Neuronal stem cell (in vitro differentiated cells): ENCODE results near the gene CD52.

Experiments
- DNase-seq: peaks from one replicate; pipeline ENCODE4 v3.0.0-alpha.2; 2013; ENCODE audit warnings: low spot score
- H2AFZ ChIP-seq: one replicate; pipeline ENCODE4 v1.6.1; 2013; ENCODE audit warnings: mild to moderate bottlenecking, low read length, inconsistent platforms
- H2AK5ac ChIP-seq: 2 replicates; pipeline ENCODE4 v1.6.1; 2013; ENCODE audit warnings: low read depth, mild to moderate bottlenecking, inconsistent platforms, low read length, moderate library complexity, mixed read lengths
- H2BK120ac ChIP-seq: 2 replicates; pipeline ENCODE4 v1.6.1; 2013; ENCODE audit warnings: low read depth, mild to moderate bottlenecking, inconsistent platforms, low read length, moderate library complexity, mixed read lengths
- H2BK12ac ChIP-seq: one replicate; pipeline ENCODE4 v1.6.1; 2013; ENCODE audit warnings: low read length, inconsistent platforms
- H2BK15ac ChIP-seq: 2 replicates; pipeline ENCODE4 v1.6.1; 2013; ENCODE audit warnings: mild to moderate bottlenecking, low read length, inconsistent platforms, mixed read lengths
- H2BK5ac ChIP-seq: one replicate; pipeline ENCODE4 v1.6.1; 2013; ENCODE audit warnings: inconsistent platforms, mild to moderate bottlenecking, low read length, moderate library complexity
- H3K14ac ChIP-seq: one replicate; pipeline ENCODE4 v1.6.1; 2013; ENCODE audit warnings: low read length, inconsistent platforms
- H3K18ac ChIP-seq: 2 replicates; pipeline ENCODE4 v1.6.1; 2013; ENCODE audit warnings: low read length, inconsistent platforms
- H3K23ac ChIP-seq: 2 replicates; pipeline ENCODE4 v1.6.1; 2013; ENCODE audit warnings: low read depth, mild to moderate bottlenecking, mixed read lengths, low read length, inconsistent platforms; ENCODE audit not compliant: poor library complexity
- H3K27ac ChIP-seq: replicated peaks from 3 replicates; pipeline ENCODE4 v1.5.1; 2013; ENCODE audit warnings: low read length, inconsistent platforms
- H3K27me3 ChIP-seq, 3 experiments: 2 replicates each; pipeline ENCODE4 v1.6.1; 2013; ENCODE audit warnings: low read length in 3 of 3, mild to moderate bottlenecking in 2 of 3, inconsistent platforms in 1 of 3, low read depth in 1 of 3, mixed read lengths in 1 of 3, moderate library complexity in 1 of 3; ENCODE audit not compliant: control insufficient read depth in 3 of 3, insufficient read depth in 3 of 3
- H3K36me3 ChIP-seq, 2 donors: replicated peaks in 1 of 2; 2 replicates each; pipeline ENCODE4 v1.6.1; 2013; ENCODE audit warnings: low read length in 2 of 2; ENCODE audit not compliant: control insufficient read depth in 2 of 2, insufficient read depth in 2 of 2
- H3K4ac ChIP-seq: 2 replicates; pipeline ENCODE4 v1.6.1; 2013; ENCODE audit warnings: inconsistent platforms, mild to moderate bottlenecking, low read length, moderate library complexity
- H3K4me1 ChIP-seq, 2 donors: 1 replicate in 1 of 2; 2 replicates in 1 of 2; pipeline ENCODE4 v1.6.1; 2013; ENCODE audit warnings: low read length in 2 of 2, low read depth in 1 of 2; ENCODE audit not compliant: control insufficient read depth in 2 of 2, insufficient read depth in 1 of 2
- H3K4me2 ChIP-seq: one replicate; pipeline ENCODE4 v1.6.1; 2013; ENCODE audit warnings: mild to moderate bottlenecking, low read length, inconsistent platforms; ENCODE audit not compliant: insufficient read depth, poor library complexity, severe bottlenecking
- H3K4me3 ChIP-seq, 2 donors: 2 replicates each; pipeline ENCODE4 v1.5.1; 2013; ENCODE audit warnings: low read length in 2 of 2, mild to moderate bottlenecking in 2 of 2, inconsistent platforms in 1 of 2, moderate library complexity in 1 of 2
- H3K79me1 ChIP-seq: one replicate; pipeline ENCODE4 v1.6.1; 2013; ENCODE audit warnings: low read depth, mild to moderate bottlenecking, inconsistent platforms, low read length, moderate library complexity
- H3K9ac ChIP-seq: one replicate; pipeline ENCODE4 v1.6.1; 2013; ENCODE audit warnings: mild to moderate bottlenecking, low read depth, low read length, inconsistent platforms; ENCODE audit not compliant: poor library complexity
- H3K9me3 ChIP-seq, 2 donors: replicated peaks in 1 of 2; 2 replicates each; pipeline versions ENCODE3 to v1.6.1; 2013; ENCODE audit warnings: low read length in 2 of 2, mild to moderate bottlenecking in 2 of 2, inconsistent platforms in 1 of 2, low read depth in 1 of 2, mixed read lengths in 1 of 2, moderate library complexity in 1 of 2; ENCODE audit not compliant: control insufficient read depth in 2 of 2, insufficient read depth in 1 of 2
- H4K8ac ChIP-seq: one replicate; pipeline ENCODE4 v1.6.1; 2013; ENCODE audit warnings: low read depth, mild to moderate bottlenecking, inconsistent platforms, low read length, moderate library complexity
- H4K91ac ChIP-seq: one replicate; pipeline ENCODE4 v1.6.1; 2013; ENCODE audit warnings: low read length, low read depth, mild to moderate bottlenecking, inconsistent platforms; ENCODE audit not compliant: poor library complexity
- WGBS, 2 donors: extraction: QIAGEN DNeasy Blood & Tissue Kit; methylation state at CpG; one replicate each; pipeline ENCODE4 v1.1.7; 2013; ENCODE audit warnings: missing lambda C conversion rate in 2 of 2, mixed read lengths in 1 of 2; ENCODE audit not compliant: insufficient read length in 2 of 2, insufficient replicate concordance in 1 of 2; ENCODE audit errors: extremely low coverage in 2 of 2; 5-methylcytosine and 5-hydroxymethylcytosine counted together

CD52 gene

DNA sequence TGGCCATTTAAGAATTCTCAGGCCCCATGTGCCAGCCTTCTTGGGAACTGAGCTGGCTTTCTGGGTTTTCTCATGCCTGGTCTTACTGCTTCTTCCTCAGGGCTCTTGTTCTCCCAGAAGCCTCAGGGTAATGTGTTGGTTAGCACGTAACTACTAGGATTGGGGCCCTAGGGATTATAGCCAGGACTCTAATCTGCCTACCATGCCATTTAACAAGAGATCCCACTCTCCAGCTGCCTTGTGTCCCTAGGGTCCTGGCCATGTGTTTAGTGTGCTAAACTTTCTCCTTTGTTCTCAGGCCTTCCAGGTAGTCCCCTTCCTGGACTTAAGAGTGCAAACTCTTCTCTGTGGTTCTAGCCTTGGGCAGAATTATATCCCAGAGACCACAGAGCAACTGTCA lies 40.0 kb upstream of the CD52 start:
- H3K23ac ChIP-seq, result no peak overlapping the region
- WGBS, 2 donors, result no CpG with 5 or more reads among the region's 1 CpG
- no peak overlapping the region for H3K27ac ChIP-seq
- no peak overlapping the region for H2BK5ac ChIP-seq
- no peak overlapping the region for H3K4ac ChIP-seq
- H2BK120ac ChIP-seq, result no peak overlapping the region
- no peak overlapping the region for H3K4me3 ChIP-seq
- H3K14ac ChIP-seq, result no peak overlapping the region
- no peak overlapping the region for H3K4me2 ChIP-seq
- H2BK12ac ChIP-seq, result no peak overlapping the region
- no peak overlapping the region for H4K91ac ChIP-seq
- no peak overlapping the region for H2AK5ac ChIP-seq
- no peak overlapping the region for H3K18ac ChIP-seq
- H3K9me3 ChIP-seq, result no peaks in the 10 kb centered on the region
- H3K9ac ChIP-seq, result no peak overlapping the region
- no peak for DNase-seq
- peaks cover 24 to 26% of the 10 kb centered on the region in 2 donors for H3K4me1 ChIP-seq
- no peak overlapping the region for H2BK15ac ChIP-seq
- no peaks in the 10 kb centered on the region for H3K27me3 ChIP-seq
- no peak overlapping the region for H4K8ac ChIP-seq
- peaks cover 8% of the 10 kb centered on the region for H3K79me1 ChIP-seq
- no peak overlapping the region for H2AFZ ChIP-seq
- H3K36me3 ChIP-seq, result peaks cover 43 to 71% of the 10 kb centered on the region in 2 donors

DNA sequence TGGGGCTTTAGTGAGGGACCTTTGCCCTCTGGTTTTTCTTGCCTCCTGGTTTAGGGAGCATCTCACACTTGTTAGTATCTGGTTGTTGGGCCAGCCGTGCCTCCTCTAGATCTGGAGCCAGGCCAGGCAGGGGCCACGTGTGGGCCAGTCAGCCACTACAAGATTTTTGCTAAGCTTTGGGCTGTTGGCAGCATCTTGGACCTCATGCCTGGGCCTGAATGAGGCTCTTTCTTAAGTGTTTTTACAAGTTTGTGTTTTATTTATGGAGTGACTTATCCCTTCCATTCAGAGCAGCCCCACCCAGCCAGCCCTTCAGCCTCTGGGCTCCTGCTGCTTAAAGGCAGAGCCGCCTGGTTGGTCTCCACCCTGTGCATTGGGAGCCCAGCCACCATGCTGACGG lies 39.5 kb upstream of the CD52 start:
- Histone ChIP-seq H3K14ac (no peak overlapping the region), H4K8ac (no peak overlapping the region), H3K27me3 (no peaks in the 10 kb centered on the region), H3K4ac (no peak overlapping the region), H3K4me2 (no peak overlapping the region), H3K79me1 (peaks cover 10% of the 10 kb centered on the region), H4K91ac (no peak overlapping the region), H3K4me3 (no peak overlapping the region), H3K4me1 (peaks cover 26 to 27% of the 10 kb centered on the region in 2 donors), H2AFZ (no peak overlapping the region), H3K36me3 (peaks cover 37 to 65% of the 10 kb centered on the region in 2 donors), H2BK12ac (no peak overlapping the region), H3K27ac (no peak overlapping the region), H2BK15ac (no peak overlapping the region), H3K23ac (no peak overlapping the region), H3K9me3 (no peaks in the 10 kb centered on the region), H2BK5ac (no peak overlapping the region), H3K9ac (no peak overlapping the region), H2AK5ac (no peak overlapping the region), H3K18ac (no peak overlapping the region), H2BK120ac (no peak overlapping the region)
- WGBS, 2 donors, result no CpG with 5 or more reads among the region's 4 CpGs
- DNase-seq, result no peak

DNA sequence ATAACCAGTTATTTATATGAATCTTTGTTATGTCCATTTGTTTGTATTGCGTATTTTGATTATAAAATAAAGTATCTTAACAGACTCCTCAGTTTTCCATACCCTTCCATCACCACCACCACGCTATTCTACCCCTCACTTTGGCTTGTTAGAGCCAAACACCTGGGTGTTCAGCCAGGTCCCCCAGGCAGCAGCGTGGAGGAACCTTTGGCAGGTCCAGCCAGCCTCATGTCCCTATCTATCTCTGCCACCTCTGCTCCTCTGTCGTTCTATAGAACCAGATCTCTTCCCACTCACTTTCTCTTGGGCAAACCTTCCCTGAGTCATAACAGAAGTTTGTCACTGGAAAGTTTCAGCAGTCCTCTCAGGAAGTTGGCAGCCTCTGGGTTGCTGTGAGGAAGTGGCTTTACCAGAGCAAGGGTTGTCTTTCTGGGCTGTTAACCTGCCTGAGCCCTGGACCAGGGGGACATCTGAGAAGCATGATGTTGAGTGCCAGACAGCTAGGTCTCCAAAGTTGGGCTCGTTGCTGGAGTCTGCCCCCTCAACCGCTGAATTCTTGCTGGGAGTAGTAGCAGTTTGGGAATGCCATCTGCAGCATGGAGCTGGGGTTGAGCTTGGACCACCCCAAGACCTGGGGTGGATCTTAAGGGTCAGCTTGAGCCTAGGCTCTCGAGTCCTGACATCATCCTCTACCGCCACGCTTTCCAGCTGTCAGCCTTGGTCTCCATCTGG lies 38.9 kb upstream of the CD52 start:
- WGBS, 2 donors, result no CpG with 5 or more reads among the region's 9 CpGs
- H4K8ac ChIP-seq, result no peak overlapping the region
- no peak overlapping the region for H2AK5ac ChIP-seq
- H2AFZ ChIP-seq, result no peak overlapping the region
- no peaks in the 10 kb centered on the region for H3K27me3 ChIP-seq
- no peak overlapping the region for H3K18ac ChIP-seq
- H3K27ac ChIP-seq, result peak overlapping the region; percentile 69
- no peak overlapping the region for H2BK12ac ChIP-seq
- DNase-seq, result no peak
- peaks cover 26 to 27% of the 10 kb centered on the region in 2 donors for H3K4me1 ChIP-seq
- H3K23ac ChIP-seq, result no peak overlapping the region
- no peak overlapping the region for H3K4ac ChIP-seq
- no peak overlapping the region for H3K14ac ChIP-seq
- no peaks in the 10 kb centered on the region for H3K9me3 ChIP-seq
- H3K9ac ChIP-seq, result no peak overlapping the region
- H3K79me1 ChIP-seq, result peaks cover 10% of the 10 kb centered on the region
- H2BK15ac ChIP-seq, result no peak overlapping the region
- H3K36me3 ChIP-seq, result peaks cover 37 to 62% of the 10 kb centered on the region in 2 donors
- H2BK5ac ChIP-seq, result no peak overlapping the region
- no peak overlapping the region for H4K91ac ChIP-seq
- peak overlapping the region; percentile 64 to 87 for H3K4me3 ChIP-seq
- no peak overlapping the region for H3K4me2 ChIP-seq
- H2BK120ac ChIP-seq, result no peak overlapping the region

DNA sequence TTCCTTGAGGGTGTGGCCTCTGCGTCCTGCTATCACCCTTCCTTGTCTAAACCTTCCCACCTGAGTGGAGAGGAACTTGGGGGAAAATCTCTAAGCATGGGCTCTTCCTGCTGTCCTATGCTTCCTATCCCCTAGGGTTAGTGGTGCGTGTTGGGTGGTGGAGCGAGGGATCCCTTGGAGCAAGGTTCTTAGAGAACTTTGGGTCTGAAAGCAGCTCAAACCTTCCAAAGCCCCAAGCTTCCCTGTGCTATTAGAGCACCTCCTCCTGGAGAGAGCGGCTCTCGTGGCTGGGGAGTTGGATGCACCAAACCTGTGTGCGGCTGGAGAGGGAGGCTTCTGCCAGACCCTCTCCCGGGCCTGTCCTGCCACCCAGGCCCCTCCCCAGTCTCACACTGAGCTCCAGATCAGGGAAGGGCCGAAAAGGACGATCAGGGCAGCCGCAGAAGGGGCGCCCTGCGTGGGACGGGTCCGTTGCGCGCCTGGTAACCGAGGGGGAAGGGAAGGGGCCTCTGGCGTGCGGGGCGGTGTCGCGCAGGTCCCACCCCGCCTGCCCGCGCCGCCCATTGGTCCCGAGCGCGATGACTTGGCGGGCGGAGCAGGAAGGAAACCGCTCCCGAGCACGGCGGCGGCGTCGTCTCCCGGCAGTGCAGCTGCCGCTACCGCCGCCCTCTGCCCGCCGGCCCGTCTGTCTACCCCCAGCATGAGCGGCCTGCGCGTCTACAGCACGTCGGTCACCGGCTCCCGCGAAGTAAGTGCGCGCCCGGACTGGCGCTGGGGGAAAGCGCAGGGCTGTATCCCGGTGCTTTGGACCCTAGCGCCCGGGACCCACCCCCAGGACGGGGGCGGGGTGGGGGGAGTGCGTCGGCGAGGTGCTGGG lies 38.1 kb upstream of the CD52 start, which contains the start of gene SH3BGRL3:
TSS of gene SH3BGRL3 (plus strand) at position 631 of the 877 bp plus-strand sequence. CDS start at position 701, 70 bp downstream.
- peak within 1 kb of the TSS; percentile 18 for H3K4ac ChIP-seq

More for the DNA sequence above, 38.1 kb upstream of the CD52 start, which contains the start of gene SH3BGRL3:
- Histone ChIP-seq H3K36me3 (peaks cover 34 to 56% of the 10 kb centered on the region in 2 donors), H2BK12ac (no peak within 1 kb of the TSS), H3K4me2 (peak within 1 kb of the TSS; percentile 95), H3K4me3 (peak within 1 kb of the TSS; percentile 64 to 87), H3K23ac (peak within 1 kb of the TSS; percentile 92), H2BK15ac (peak within 1 kb of the TSS; percentile 30), H3K27ac (peak within 1 kb of the TSS; percentile 69), H4K8ac (no peak within 1 kb of the TSS), H2AK5ac (peak within 1 kb of the TSS; percentile 67), H3K4me1 (peaks cover 26 to 29% of the 10 kb centered on the region in 2 donors), H2BK120ac (no peak within 1 kb of the TSS), H3K9me3 (no peaks in the 10 kb centered on the region), H3K18ac (peak within 1 kb of the TSS; percentile 97), H2AFZ (peak within 1 kb of the TSS; percentile 97), H3K9ac (peak within 1 kb of the TSS; percentile 93), H3K27me3 (no peaks in the 10 kb centered on the region), H2BK5ac (no peak within 1 kb of the TSS), H4K91ac (peak within 1 kb of the TSS; percentile 7), H3K79me1 (peaks cover 10% of the 10 kb centered on the region), H3K14ac (peak within 1 kb of the TSS; percentile 23)
- peak; percentile 74 for DNase-seq
- WGBS, 2 donors, result no CpG with 5 or more reads among the region's 66 CpGs
